Esophagus muscularis mucosa (tissue), 4 donors: Measurements from ENCODE around the gene PCDH10. TPM values are rescaled to one million over a fixed set of nuclear protein-coding genes. Genes with fewer than 3 reads are reported as not detected.

Experiments used
- DNase-seq: peaks from one replicate; pipeline ENCODE4 v3.0.0-alpha.2; 2017; ENCODE audit errors: extremely low spot score
- H3K27ac ChIP-seq, 4 donors: fragments of 200-600 bp; sonication (generic); replicated peaks in 1 of 4; 1 replicate in 3 of 4; 2 replicates in 1 of 4; pipeline ENCODE4 v1.5.1; 2016 to 2019; ENCODE audit warnings: mild to moderate bottlenecking in 1 of 4
- H3K27me3 ChIP-seq, 4 donors: fragments of 200-600 bp; sonication (generic); one replicate each; pipeline versions ENCODE4 v1.5.1 to v1.6.0; 2016 to 2019
- H3K36me3 ChIP-seq, 4 donors: fragments of 200-600 bp; sonication (generic); one replicate each; pipeline ENCODE4 v1.5.1; 2016 to 2019
- H3K4me1 ChIP-seq, 4 donors: fragments of 200-600 bp; sonication (generic); one replicate each; pipeline ENCODE4 v1.5.1; 2016 to 2019
- H3K4me3 ChIP-seq, 4 donors: fragments of 200-600 bp; sonication (generic); 1 replicate in 2 of 4; 2 replicates in 2 of 4; pipeline ENCODE4 v1.5.1; 2016 to 2019; ENCODE audit warnings: mild to moderate bottlenecking in 4 of 4, moderate library complexity in 1 of 4
- H3K9me3 ChIP-seq, 4 donors: fragments of 200-600 bp; sonication (generic); 1 replicate in 3 of 4; 2 replicates in 1 of 4; pipeline ENCODE4 v1.5.1; 2016 to 2019
- CTCF ChIP-seq, 3 experiments: fragments of 200-600 bp in 2 of 3; fragments of 450-650 bp in 1 of 3; sonication (generic) in 2 of 3; IDR thresholded peaks; one replicate each; pipeline ENCODE4 v1.5.1; 2017 to 2019; ENCODE audit warnings: antibody characterized with exemption in 3 of 3, mild to moderate bottlenecking in 2 of 3, moderate library complexity in 1 of 3
- EP300 ChIP-seq: sonication (generic); formaldehyde crosslinking; IDR thresholded peaks from one replicate; pipeline ENCODE4 v1.6.1; 2017; ENCODE audit warnings: antibody characterized with exemption
- POLR2A ChIP-seq: fragments of 450-650 bp; IDR thresholded peaks from one replicate; pipeline ENCODE4 v1.6.1; 2017; ENCODE audit warnings: antibody characterized with exemption, moderate library complexity, mild to moderate bottlenecking, low read depth
- POLR2AphosphoS5 ChIP-seq, 2 donors: sonication (generic); formaldehyde crosslinking; IDR thresholded peaks; one replicate each; pipeline ENCODE4 v1.6.1; 2017; ENCODE audit warnings: antibody characterized with exemption in 2 of 2
- WGBS: methylation state at CpG from one replicate; pipeline ENCODE4 v1.1.5; 2018; 5-methylcytosine and 5-hydroxymethylcytosine counted together
- intact Hi-C: fragments of 100-400 bp; cut with DNase I; formaldehyde crosslinking; loops from one replicate; pipeline ENCODE4 v1.15.1; 2023
- total RNA-seq, 4 donors: library from RNA; depleted of rRNA; stranded (reverse); fragments of >200 nt; gene quantifications; one replicate each; pipeline versions ENCODE4 v1.1.0 to v1.2.1, GENCODE V29; 2016

Gene PCDH10
- total RNA-seq, 4 donors from 2014 or later = 0.42 to 0.71 (median 0.62) TPM

- Histone ChIP-seq H3K36me3 (no peaks in the 10 kb centered on the region), H3K27ac (no peak overlapping the region), H3K9me3 (no peaks in the 10 kb centered on the region), H3K4me1 (no peaks in the 10 kb centered on the region), H3K4me3 (no peak overlapping the region), H3K27me3 (no peaks in the 10 kb centered on the region)
- intact Hi-C loops = no loop called here
- TF ChIP-seq POLR2AphosphoS5 (IDR thresholded peaks at IDR 0.05) = no peak
- TF ChIP-seq CTCF (IDR thresholded peaks at IDR 0.05) = no peak
- TF ChIP-seq EP300 = no peak
- no peak for TF ChIP-seq POLR2A
- no peak for DNase-seq
- WGBS = 88% methylated on average over 2 of the region's 2 CpGs
These were observed 12.6 kb downstream of the PCDH10 start for GRCh38 chr4:133161570-133162295.

DNA sequence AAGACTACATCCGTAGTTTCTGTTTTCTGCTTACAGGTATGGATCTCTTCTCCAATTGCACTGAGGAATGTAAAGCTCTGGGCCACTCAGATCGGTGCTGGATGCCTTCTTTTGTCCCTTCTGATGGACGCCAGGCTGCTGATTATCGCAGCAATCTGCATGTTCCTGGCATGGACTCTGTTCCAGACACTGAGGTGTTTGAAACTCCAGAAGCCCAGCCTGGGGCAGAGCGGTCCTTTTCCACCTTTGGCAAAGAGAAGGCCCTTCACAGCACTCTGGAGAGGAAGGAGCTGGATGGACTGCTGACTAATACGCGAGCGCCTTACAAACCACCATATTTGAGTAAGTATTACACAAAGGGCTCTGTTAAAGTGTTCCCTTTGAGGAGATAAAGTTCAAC is 13.8 kb downstream of the PCDH10 start:
- Histone ChIP-seq H3K9me3 (no peaks in the 10 kb centered on the region), H3K27me3 (no peaks in the 10 kb centered on the region), H3K27ac (no peak overlapping the region), H3K36me3 (no peaks in the 10 kb centered on the region), H3K4me1 (no peaks in the 10 kb centered on the region), H3K4me3 (no peak overlapping the region)
- TF ChIP-seq POLR2A (no peak), CTCF (IDR thresholded peaks at IDR 0.05) (no peak), EP300 (no peak), POLR2AphosphoS5 (IDR thresholded peaks at IDR 0.05) (no peak)
- DNase-seq = no peak
- intact Hi-C loops = no loop called here
- WGBS = 90% methylated on average over 8 of the region's 8 CpGs

GRCh38 chr4:133178956-133179355 is 29.9 kb downstream of the PCDH10 start:
- no peak for DNase-seq
- WGBS = 49% methylated on average over 2 of the region's 2 CpGs
- no peaks in the 10 kb centered on the region for H3K27me3 ChIP-seq

GRCh38 chr4:133186210-133186609 is 37.1 kb downstream of the PCDH10 start:
- H3K4me3 ChIP-seq = no peak overlapping the region
- intact Hi-C loops = no loop called here
- no peak for DNase-seq

More at GRCh38 chr4:133178956-133179355, 29.9 kb downstream of the PCDH10 start:
- no peak overlapping the region for H3K27ac ChIP-seq
- no peaks in the 10 kb centered on the region for H3K9me3 ChIP-seq
- H3K4me1 ChIP-seq = peaks cover 0 to 2% (median 0%) of the 10 kb centered on the region in 4 donors
- TF ChIP-seq CTCF (IDR thresholded peaks at IDR 0.05) (no peak), POLR2AphosphoS5 (IDR thresholded peaks at IDR 0.05) (no peak), EP300 (no peak), POLR2A (no peak)
- intact Hi-C loops = no loop called here
- H3K36me3 ChIP-seq = no peaks in the 10 kb centered on the region
- no peak overlapping the region for H3K4me3 ChIP-seq

More at GRCh38 chr4:133186210-133186609, 37.1 kb downstream of the PCDH10 start:
- no peak overlapping the region for H3K27ac ChIP-seq
- no peaks in the 10 kb centered on the region for H3K27me3 ChIP-seq
- H3K36me3 ChIP-seq = no peaks in the 10 kb centered on the region
- H3K9me3 ChIP-seq = no peaks in the 10 kb centered on the region
- no peak for TF ChIP-seq POLR2AphosphoS5 (IDR thresholded peaks at IDR 0.05)
- TF ChIP-seq POLR2A = no peak
- no peak for TF ChIP-seq CTCF (IDR thresholded peaks at IDR 0.05)
- no peak for TF ChIP-seq EP300
- no peaks in the 10 kb centered on the region for H3K4me1 ChIP-seq
